H9 (cell line): Measurements from ENCODE around the gene ERC2. TPM values are rescaled to one million over a fixed set of nuclear protein-coding genes. Genes with fewer than 3 reads are reported as not detected.

ENCODE experiments used
- DNase-seq: peaks from one replicate; pipeline ENCODE4 v3.0.0-alpha.2; 2017
- H2AFZ ChIP-seq: one replicate; pipeline ENCODE4 v1.6.1; 2013; ENCODE audit warnings: mild to moderate bottlenecking, low read length, control low read depth, moderate library complexity
- H2AK5ac ChIP-seq: 2 replicates; pipeline ENCODE4 v1.6.1; 2013; ENCODE audit warnings: low read length, control low read depth, mixed read lengths; ENCODE audit not compliant: insufficient read length
- H2BK120ac ChIP-seq: one replicate; pipeline ENCODE4 v1.6.1; 2013; ENCODE audit warnings: low read depth, mild to moderate bottlenecking, low read length, control low read depth, inconsistent platforms; ENCODE audit not compliant: poor library complexity, severe bottlenecking
- H2BK12ac ChIP-seq: 2 replicates; pipeline ENCODE4 v1.6.1; 2013; ENCODE audit warnings: low read length, control low read depth, mixed read lengths, low read depth; ENCODE audit not compliant: insufficient read length
- H2BK15ac ChIP-seq: 2 replicates; pipeline ENCODE4 v1.6.1; 2013; ENCODE audit warnings: low read depth, low read length, control low read depth
- H2BK20ac ChIP-seq: one replicate; pipeline ENCODE4 v1.6.1; 2013; ENCODE audit warnings: low read depth, mild to moderate bottlenecking, low read length, control low read depth, inconsistent platforms; ENCODE audit not compliant: poor library complexity, severe bottlenecking
- H2BK5ac ChIP-seq: 2 replicates; pipeline ENCODE4 v1.6.1; 2013; ENCODE audit warnings: low read length, control low read depth, mixed read lengths; ENCODE audit not compliant: insufficient read length
- H3K14ac ChIP-seq: 2 replicates; pipeline ENCODE4 v1.6.1; 2013; ENCODE audit warnings: low read length, control low read depth; ENCODE audit not compliant: insufficient read depth
- H3K18ac ChIP-seq: 2 replicates; pipeline ENCODE4 v1.6.1; 2013; ENCODE audit warnings: low read depth, mild to moderate bottlenecking, mixed read lengths, low read length, control low read depth; ENCODE audit not compliant: insufficient read length
- H3K23ac ChIP-seq: 2 replicates; pipeline ENCODE4 v1.6.1; 2013; ENCODE audit warnings: low read length, control low read depth, mixed read lengths, low read depth; ENCODE audit not compliant: insufficient read length
- H3K23me2 ChIP-seq: 2 replicates; pipeline ENCODE4 v1.6.1; 2013; ENCODE audit warnings: low read depth, mild to moderate bottlenecking, mixed read lengths, low read length, control low read depth; ENCODE audit not compliant: insufficient read length, poor library complexity, severe bottlenecking
- H3K27ac ChIP-seq: 2 replicates; pipeline ENCODE4 v1.5.1; 2013; ENCODE audit warnings: low read length, control low read depth, mixed read lengths, low read depth; ENCODE audit not compliant: insufficient read length
- H3K27me3 ChIP-seq: 2 replicates; pipeline ENCODE4 v1.6.1; 2013; ENCODE audit warnings: low read length, control low read depth, inconsistent platforms; ENCODE audit not compliant: insufficient read depth
- H3K4ac ChIP-seq: 2 replicates; pipeline ENCODE4 v1.6.1; 2013; ENCODE audit warnings: low read depth, mild to moderate bottlenecking, control low read depth, inconsistent platforms, low read length, moderate library complexity
- H3K4me1 ChIP-seq: 2 replicates; pipeline ENCODE4 v1.6.1; 2013; ENCODE audit warnings: low read length, control low read depth, inconsistent platforms; ENCODE audit not compliant: insufficient read depth
- H3K4me2 ChIP-seq: 2 replicates; pipeline ENCODE4 v1.6.1; 2013; ENCODE audit warnings: low read length, control low read depth, mixed read lengths; ENCODE audit not compliant: insufficient read length, insufficient read depth
- H3K56ac ChIP-seq: 2 replicates; pipeline ENCODE4 v1.6.1; 2013; ENCODE audit warnings: low read depth, mild to moderate bottlenecking, mixed read lengths, low read length, control low read depth; ENCODE audit not compliant: insufficient read length
- H3K79me1 ChIP-seq: 2 replicates; pipeline ENCODE4 v1.6.1; 2013; ENCODE audit warnings: low read depth, mild to moderate bottlenecking, moderate library complexity, low read length, control low read depth, inconsistent platforms; ENCODE audit not compliant: insufficient read depth, poor library complexity, severe bottlenecking
- H3K79me2 ChIP-seq: 2 replicates; pipeline ENCODE4 v1.6.1; 2013; ENCODE audit warnings: low read length, control low read depth, inconsistent platforms; ENCODE audit not compliant: insufficient read depth
- H3K9ac ChIP-seq: 2 replicates; pipeline ENCODE4 v1.6.1; 2013; ENCODE audit warnings: low read length, control low read depth, mixed read lengths; ENCODE audit not compliant: insufficient read length; ENCODE audit errors: extremely low read depth
- H3K9me3 ChIP-seq: one replicate; pipeline ENCODE4 v1.6.1; 2013; ENCODE audit warnings: low read depth, low read length, inconsistent platforms; ENCODE audit not compliant: control insufficient read depth
- H3T11ph ChIP-seq: one replicate; pipeline ENCODE4 v1.6.1; 2013; ENCODE audit warnings: mild to moderate bottlenecking, low read length, control low read depth, inconsistent platforms
- H4K20me1 ChIP-seq: one replicate; pipeline ENCODE4 v1.6.1; 2013; ENCODE audit not compliant: control insufficient read depth, insufficient read length, insufficient read depth
- H4K5ac ChIP-seq: 2 replicates; pipeline ENCODE4 v1.6.1; 2013; ENCODE audit warnings: low read depth, mild to moderate bottlenecking, mixed read lengths, low read length, control low read depth; ENCODE audit not compliant: insufficient read length
- H4K8ac ChIP-seq: replicated peaks from 2 replicates; pipeline ENCODE4 v1.6.1; 2013; ENCODE audit warnings: low read length, control low read depth, mixed read lengths, low read depth; ENCODE audit not compliant: insufficient read length
- H4K91ac ChIP-seq: 2 replicates; pipeline ENCODE4 v1.6.1; 2013; ENCODE audit warnings: low read depth, mild to moderate bottlenecking, moderate library complexity, mixed read lengths, low read length, control low read depth; ENCODE audit not compliant: insufficient read length
- H3K27ac Mint-ChIP-seq, 3 experiments: 2 replicates in 2 of 3; 3 replicates in 1 of 3; pipeline ENCODE4 v1.8.0; 2020 to 2021; ENCODE audit warnings: mixed read lengths in 3 of 3, mild to moderate bottlenecking in 1 of 3, moderate library complexity in 1 of 3
- H3K27me3 Mint-ChIP-seq: 2 replicates; pipeline ENCODE4 v1.8.0; 2021; ENCODE audit warnings: low read depth, mild to moderate bottlenecking, moderate library complexity, mixed read lengths
- H3K36me3 Mint-ChIP-seq, 3 experiments: 2 replicates in 2 of 3; 3 replicates in 1 of 3; pipeline ENCODE4 v1.8.0; 2020 to 2021; ENCODE audit warnings: low read depth in 3 of 3, mixed read lengths in 3 of 3; ENCODE audit not compliant: insufficient read depth in 1 of 3
- H3K4me1 Mint-ChIP-seq, 2 experiments: 2 replicates each; pipeline ENCODE4 v1.8.0; 2020; ENCODE audit warnings: mixed read lengths in 2 of 2
- H3K4me3 Mint-ChIP-seq, 2 experiments: 2 replicates in 1 of 2; 3 replicates in 1 of 2; pipeline ENCODE4 v1.8.0; 2020 to 2021; ENCODE audit warnings: mild to moderate bottlenecking in 2 of 2, mixed read lengths in 2 of 2, moderate library complexity in 1 of 2
- H3K9me3 Mint-ChIP-seq, 2 experiments: 2 replicates in 1 of 2; 3 replicates in 1 of 2; pipeline ENCODE4 v1.8.0; 2020; ENCODE audit warnings: mild to moderate bottlenecking in 2 of 2, mixed read lengths in 2 of 2, moderate library complexity in 1 of 2
- WGBS: extraction: QIAGEN DNeasy Blood & Tissue Kit; methylation state at CpG from one replicate; pipeline ENCODE4 v1.1.7; 2013; ENCODE audit warnings: missing lambda C conversion rate, low lambda C conversion rate, mixed read lengths; ENCODE audit not compliant: insufficient read length; ENCODE audit errors: extremely low coverage; 5-methylcytosine and 5-hydroxymethylcytosine counted together
- total RNA-seq: library from RNA; stranded (reverse); gene quantifications from 2 replicates; pipeline ENCODE4 v1.2.1, GENCODE V29; 2021
- TF ChIP-seq, protein P1 (sequence below): fragments of 200-600 bp; sonication (generic); conservative IDR thresholded peaks from 3 replicates; pipeline ENCODE4 v1.8.0; 2021; ENCODE audit warnings: antibody characterized with exemption, mild to moderate bottlenecking

ERC2 gene
- total RNA-seq, 1 experiment from 2014 or later: 15.4 TPM

DNA sequence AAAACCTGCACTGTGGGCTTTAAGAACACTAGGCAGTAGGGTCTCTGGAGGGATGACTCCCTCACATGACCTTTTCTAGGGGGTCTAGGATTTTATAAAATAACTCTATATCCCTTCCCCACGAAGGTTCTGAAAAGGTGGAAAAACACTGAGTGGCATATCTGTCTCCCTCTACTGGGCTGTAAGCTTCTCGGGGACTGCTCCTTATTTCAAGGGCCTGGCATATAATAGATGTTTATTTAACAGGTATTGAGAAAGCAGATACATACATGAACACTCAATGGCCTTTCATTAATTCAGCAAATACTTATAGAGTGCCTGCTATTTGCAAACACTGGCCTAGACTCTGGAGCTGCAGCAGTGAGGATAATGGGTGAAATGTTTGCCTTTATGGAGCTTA lies 834.9 kb downstream of the ERC2 start:
- no peaks in the 10 kb centered on the region for H4K20me1 ChIP-seq
- no peak overlapping the region for H3K4me2 ChIP-seq
- no peak overlapping the region for H2BK15ac ChIP-seq
- H3K9ac ChIP-seq: no peak overlapping the region
- no peaks in the 10 kb centered on the region for H3K79me2 ChIP-seq
- H4K8ac ChIP-seq: no peak overlapping the region
- no peak overlapping the region for H2BK5ac ChIP-seq
- H2AK5ac ChIP-seq: no peak overlapping the region
- no peaks in the 10 kb centered on the region for H3K9me3 ChIP-seq
- no peaks in the 10 kb centered on the region for H3K79me1 ChIP-seq
- H2BK120ac ChIP-seq: no peak overlapping the region
- no peaks in the 10 kb centered on the region; the same call in 1 of the 2 replicates for H3K27me3 Mint-ChIP-seq
- H3K27ac Mint-ChIP-seq: no peak overlapping the region
- H3K4me3 Mint-ChIP-seq: no peak overlapping the region
- H2BK12ac ChIP-seq: no peak overlapping the region
- H3K18ac ChIP-seq: no peak overlapping the region
- no peak overlapping the region for H3K56ac ChIP-seq
- no peak overlapping the region for H3T11ph ChIP-seq
- H3K4me1 Mint-ChIP-seq: peaks cover 12% of the 10 kb centered on the region in 2 experiments
- H4K91ac ChIP-seq: no peak overlapping the region
- no peak for DNase-seq
- H3K9me3 Mint-ChIP-seq: no peaks in the 10 kb centered on the region; a peak in 1 of 5 replicates
- no peaks in the 10 kb centered on the region for H3K27me3 ChIP-seq
- no peak overlapping the region for H4K5ac ChIP-seq
- H3K23me2 ChIP-seq: no peaks in the 10 kb centered on the region
- no peak overlapping the region for H3K4ac ChIP-seq
- H3K4me1 ChIP-seq: peaks cover 4% of the 10 kb centered on the region; the same call in 1 of the 2 replicates
- TF ChIP-seq, protein P1, sequence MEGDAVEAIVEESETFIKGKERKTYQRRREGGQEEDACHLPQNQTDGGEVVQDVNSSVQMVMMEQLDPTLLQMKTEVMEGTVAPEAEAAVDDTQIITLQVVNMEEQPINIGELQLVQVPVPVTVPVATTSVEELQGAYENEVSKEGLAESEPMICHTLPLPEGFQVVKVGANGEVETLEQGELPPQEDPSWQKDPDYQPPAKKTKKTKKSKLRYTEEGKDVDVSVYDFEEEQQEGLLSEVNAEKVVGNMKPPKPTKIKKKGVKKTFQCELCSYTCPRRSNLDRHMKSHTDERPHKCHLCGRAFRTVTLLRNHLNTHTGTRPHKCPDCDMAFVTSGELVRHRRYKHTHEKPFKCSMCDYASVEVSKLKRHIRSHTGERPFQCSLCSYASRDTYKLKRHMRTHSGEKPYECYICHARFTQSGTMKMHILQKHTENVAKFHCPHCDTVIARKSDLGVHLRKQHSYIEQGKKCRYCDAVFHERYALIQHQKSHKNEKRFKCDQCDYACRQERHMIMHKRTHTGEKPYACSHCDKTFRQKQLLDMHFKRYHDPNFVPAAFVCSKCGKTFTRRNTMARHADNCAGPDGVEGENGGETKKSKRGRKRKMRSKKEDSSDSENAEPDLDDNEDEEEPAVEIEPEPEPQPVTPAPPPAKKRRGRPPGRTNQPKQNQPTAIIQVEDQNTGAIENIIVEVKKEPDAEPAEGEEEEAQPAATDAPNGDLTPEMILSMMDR: peak; percentile 32; the same call in 1 of the 3 replicates
- no peaks in the 10 kb centered on the region for H3K36me3 Mint-ChIP-seq
- no peak overlapping the region for H2BK20ac ChIP-seq
- no peak overlapping the region for H2AFZ ChIP-seq
- H3K23ac ChIP-seq: no peak overlapping the region
- no peak overlapping the region for H3K27ac ChIP-seq
- no peak overlapping the region for H3K14ac ChIP-seq
- WGBS: no CpG with 5 or more reads among the region's 2 CpGs
